KMS-11 (cell line): ENCODE results near the gene NCAM1.

Experiments
- H2AFZ ChIP-seq: fragments of 200-600 bp; sonication (generic); 2 replicates; pipeline ENCODE4 v1.6.1; 2016; ENCODE audit warnings: antibody characterized with exemption, mixed run types, low read depth
- H3K27ac ChIP-seq: fragments of 200-600 bp; sonication (generic); 2 replicates; pipeline ENCODE4 v1.6.1; 2016; ENCODE audit warnings: mild to moderate bottlenecking, mixed run types
- H3K27me3 ChIP-seq: fragments of 200-600 bp; sonication (generic); 2 replicates; pipeline ENCODE4 v1.6.1; 2017; ENCODE audit warnings: mild to moderate bottlenecking, low read depth, mixed run types, moderate library complexity; ENCODE audit not compliant: insufficient read depth
- H3K36me3 ChIP-seq: fragments of 200-600 bp; sonication (generic); 2 replicates; pipeline ENCODE4 v1.6.1; 2017; ENCODE audit warnings: mild to moderate bottlenecking, mixed run types; ENCODE audit not compliant: insufficient read depth
- H3K4me1 ChIP-seq: fragments of 200-600 bp; sonication (generic); 2 replicates; pipeline ENCODE4 v1.6.1; 2016; ENCODE audit warnings: mild to moderate bottlenecking, low read depth, mixed run types; ENCODE audit not compliant: poor library complexity, severe bottlenecking
- H3K4me2 ChIP-seq: fragments of 200-600 bp; sonication (generic); 2 replicates; pipeline ENCODE4 v1.7.0; 2016; ENCODE audit warnings: mild to moderate bottlenecking, mixed run types
- H3K4me3 ChIP-seq: fragments of 200-600 bp; sonication (generic); IDR thresholded peaks from 2 replicates; pipeline ENCODE4 v1.6.1; 2017; ENCODE audit warnings: low read depth, low read length, mixed read lengths; ENCODE audit not compliant: insufficient read depth
- H3K79me2 ChIP-seq: fragments of 200-600 bp; sonication (generic); 2 replicates; pipeline ENCODE4 v1.6.1; 2016; ENCODE audit warnings: low read depth, mixed run types; ENCODE audit not compliant: insufficient read depth
- H3K9ac ChIP-seq: fragments of 200-600 bp; sonication (generic); 2 replicates; pipeline ENCODE4 v1.6.1; 2016; ENCODE audit warnings: mild to moderate bottlenecking, mixed run types
- H4K20me1 ChIP-seq: fragments of 200-600 bp; sonication (generic); 2 replicates; pipeline ENCODE4 v1.6.1; 2016; ENCODE audit warnings: mild to moderate bottlenecking, mixed run types; ENCODE audit not compliant: insufficient read depth
- CTCF ChIP-seq: fragments of 200-600 bp; sonication (generic); conservative IDR thresholded peaks from 2 replicates; pipeline ENCODE4 v1.6.1; 2017; ENCODE audit warnings: low read depth, mild to moderate bottlenecking, antibody characterized with exemption, low read length, moderate library complexity, mixed read lengths

Gene NCAM1

DNA sequence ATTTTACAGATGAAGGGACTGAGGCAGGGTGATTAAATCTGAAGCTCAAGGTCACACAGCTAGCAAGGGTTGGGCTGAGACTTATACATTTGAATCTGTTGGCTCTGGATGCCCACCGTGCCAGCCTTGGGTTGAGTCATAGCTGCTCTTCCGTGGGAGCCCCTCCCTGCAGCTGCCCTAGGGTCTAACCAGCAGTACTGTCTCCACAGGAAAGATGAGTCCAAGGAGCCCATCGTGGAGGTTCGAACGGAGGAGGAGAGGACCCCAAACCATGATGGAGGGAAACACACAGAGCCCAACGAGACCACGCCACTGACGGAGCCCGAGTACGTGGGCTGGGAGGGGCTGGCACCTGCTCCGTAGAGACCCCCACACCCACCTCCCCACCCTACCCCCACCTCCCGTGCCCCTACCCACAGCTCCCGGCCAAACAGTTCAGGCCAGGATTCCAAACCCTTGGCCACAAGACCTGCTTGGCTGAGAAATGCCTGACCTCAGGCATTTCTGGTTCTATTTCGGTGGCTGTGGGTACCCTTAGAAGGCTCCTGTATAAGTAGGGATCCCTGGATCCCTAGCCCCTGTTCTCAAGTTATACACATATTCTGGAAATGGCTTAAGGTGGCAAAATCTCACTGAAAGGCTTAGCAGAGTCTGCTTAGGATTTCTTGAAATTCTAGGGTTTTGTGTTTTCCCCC, 310.5 kb downstream of the NCAM1 start:
- no peaks in the 10 kb centered on the region for H4K20me1 ChIP-seq
- no peak overlapping the region for H3K27ac ChIP-seq
- H3K4me1 ChIP-seq, result no peaks in the 10 kb centered on the region
- no peak overlapping the region for H3K4me2 ChIP-seq
- H2AFZ ChIP-seq, result no peak overlapping the region
- H3K36me3 ChIP-seq, result no peaks in the 10 kb centered on the region
- no peaks in the 10 kb centered on the region for H3K27me3 ChIP-seq
- no peak overlapping the region for H3K4me3 ChIP-seq
- H3K79me2 ChIP-seq, result no peaks in the 10 kb centered on the region
- no peak overlapping the region for H3K9ac ChIP-seq
- TF ChIP-seq CTCF, result no peak

GRCh38 chr11:113272281-113272680, 311.1 kb downstream of the NCAM1 start:
- Histone ChIP-seq H3K27me3 (no peaks in the 10 kb centered on the region), H2AFZ (no peak overlapping the region), H3K9ac (no peak overlapping the region), H3K79me2 (no peaks in the 10 kb centered on the region), H3K4me3 (no peak overlapping the region), H3K4me2 (no peak overlapping the region), H3K4me1 (no peaks in the 10 kb centered on the region), H3K27ac (no peak overlapping the region), H4K20me1 (no peaks in the 10 kb centered on the region), H3K36me3 (no peaks in the 10 kb centered on the region)
- TF ChIP-seq CTCF, result no peak

DNA sequence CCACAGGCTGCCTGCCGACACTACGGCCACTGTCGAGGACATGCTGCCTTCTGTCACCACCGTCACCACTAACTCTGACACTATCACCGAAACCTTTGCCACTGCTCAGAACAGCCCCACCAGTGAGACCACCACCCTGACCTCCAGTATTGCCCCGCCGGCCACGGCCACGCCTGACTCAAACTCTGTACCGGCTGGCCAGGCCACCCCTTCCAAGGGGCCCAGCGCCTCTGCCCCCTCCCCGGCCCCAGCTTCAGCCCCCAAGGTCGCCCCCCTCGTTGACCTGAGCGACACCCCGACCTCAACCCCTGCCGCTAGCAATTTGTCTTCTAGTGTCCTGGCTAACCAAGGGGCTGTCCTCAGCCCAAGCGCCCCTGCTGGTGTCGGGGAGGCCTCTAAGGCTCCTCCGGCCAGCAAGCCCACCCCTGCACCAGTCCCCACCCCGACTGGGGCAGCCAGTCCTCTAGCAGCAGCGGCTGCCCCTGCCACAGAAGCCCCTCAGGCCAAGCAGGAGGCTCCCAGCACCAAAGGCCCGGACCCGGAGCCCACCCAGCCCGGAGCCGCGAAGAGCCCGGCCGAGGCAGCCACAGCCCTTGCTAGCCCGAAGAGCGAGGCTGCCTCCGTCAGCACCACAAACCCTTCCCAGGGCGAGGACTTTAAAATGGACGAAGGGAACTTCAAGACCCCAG, 311.9 kb downstream of the NCAM1 start:
- no peak overlapping the region for H3K4me2 ChIP-seq
- H3K4me1 ChIP-seq, result no peaks in the 10 kb centered on the region
- H3K9ac ChIP-seq, result no peak overlapping the region
- H3K36me3 ChIP-seq, result no peaks in the 10 kb centered on the region
- no peaks in the 10 kb centered on the region for H4K20me1 ChIP-seq
- H3K27ac ChIP-seq, result no peak overlapping the region
- no peak overlapping the region for H2AFZ ChIP-seq
- no peak for TF ChIP-seq CTCF
- H3K27me3 ChIP-seq, result no peaks in the 10 kb centered on the region
- no peaks in the 10 kb centered on the region for H3K79me2 ChIP-seq
- H3K4me3 ChIP-seq, result no peak overlapping the region

DNA sequence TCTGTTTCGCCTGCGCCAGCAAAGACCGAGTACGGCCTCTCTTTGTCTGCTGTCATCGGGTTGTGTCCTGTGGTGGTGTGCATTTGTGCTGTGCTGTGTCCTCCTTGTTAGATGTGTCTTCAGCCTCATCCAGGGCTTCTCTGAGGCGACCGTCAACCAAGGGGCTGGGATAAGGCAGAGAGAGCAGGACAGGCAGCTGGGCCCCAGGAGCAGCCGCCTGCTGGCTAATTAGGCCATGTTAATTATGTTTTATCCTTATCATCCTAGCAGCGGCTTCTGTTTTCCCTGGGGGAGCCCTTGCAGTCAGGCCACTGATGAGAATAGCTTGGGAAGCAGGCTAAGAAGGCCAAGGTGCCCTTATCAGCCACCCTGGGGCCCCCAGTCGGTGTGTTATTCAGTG, 312.5 kb downstream of the NCAM1 start:
- Histone ChIP-seq H3K4me1 (no peaks in the 10 kb centered on the region), H3K79me2 (no peaks in the 10 kb centered on the region), H4K20me1 (no peaks in the 10 kb centered on the region), H3K27ac (no peak overlapping the region), H3K27me3 (no peaks in the 10 kb centered on the region), H3K4me2 (no peak overlapping the region), H2AFZ (no peak overlapping the region), H3K4me3 (no peak overlapping the region), H3K36me3 (no peaks in the 10 kb centered on the region), H3K9ac (no peak overlapping the region)
- TF ChIP-seq CTCF, result no peak
